Measurements from ENCODE around the gene SLC14A1.

- TF ChIP-seq, protein P1, sequence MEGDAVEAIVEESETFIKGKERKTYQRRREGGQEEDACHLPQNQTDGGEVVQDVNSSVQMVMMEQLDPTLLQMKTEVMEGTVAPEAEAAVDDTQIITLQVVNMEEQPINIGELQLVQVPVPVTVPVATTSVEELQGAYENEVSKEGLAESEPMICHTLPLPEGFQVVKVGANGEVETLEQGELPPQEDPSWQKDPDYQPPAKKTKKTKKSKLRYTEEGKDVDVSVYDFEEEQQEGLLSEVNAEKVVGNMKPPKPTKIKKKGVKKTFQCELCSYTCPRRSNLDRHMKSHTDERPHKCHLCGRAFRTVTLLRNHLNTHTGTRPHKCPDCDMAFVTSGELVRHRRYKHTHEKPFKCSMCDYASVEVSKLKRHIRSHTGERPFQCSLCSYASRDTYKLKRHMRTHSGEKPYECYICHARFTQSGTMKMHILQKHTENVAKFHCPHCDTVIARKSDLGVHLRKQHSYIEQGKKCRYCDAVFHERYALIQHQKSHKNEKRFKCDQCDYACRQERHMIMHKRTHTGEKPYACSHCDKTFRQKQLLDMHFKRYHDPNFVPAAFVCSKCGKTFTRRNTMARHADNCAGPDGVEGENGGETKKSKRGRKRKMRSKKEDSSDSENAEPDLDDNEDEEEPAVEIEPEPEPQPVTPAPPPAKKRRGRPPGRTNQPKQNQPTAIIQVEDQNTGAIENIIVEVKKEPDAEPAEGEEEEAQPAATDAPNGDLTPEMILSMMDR (IDR thresholded peaks at IDR 0.05; ENCODE audit: low read depth, low read length, poor library complexity, severe bottlenecking): no peak
- no peak for TF ChIP-seq EZH2phosphoT487 (IDR thresholded peaks at IDR 0.05; ENCODE audit: borderline replicate concordance, low read length)
Measured at GRCh38 chr18:45741056-45741455, 17.1 kb downstream of the SLC14A1 start.
